PC-3 (cell line): ENCODE results near the gene ASXL2.

Experiments
- EZH2 ChIP-seq: fragments of 300-600 bp; sonication (generic); IDR thresholded peaks from one replicate; pipeline ENCODE4 v1.6.1; 2017; ENCODE audit warnings: antibody characterized with exemption, mild to moderate bottlenecking, low read length; ENCODE audit not compliant: unreplicated experiment
- EZH2phosphoT487 ChIP-seq: fragments of 300-600 bp; sonication (generic); IDR thresholded peaks from 2 replicates; pipeline ENCODE4 v1.6.1; 2018; ENCODE audit warnings: mild to moderate bottlenecking, antibody characterized with exemption, low read length, borderline replicate concordance
- TF ChIP-seq, protein P1 (sequence below): fragments of 300-600 bp; sonication (generic); conservative IDR thresholded peaks from 2 replicates; pipeline ENCODE4 v1.5.1; 2017; ENCODE audit warnings: antibody characterized with exemption, low read depth, mild to moderate bottlenecking, low read length

DNA sequence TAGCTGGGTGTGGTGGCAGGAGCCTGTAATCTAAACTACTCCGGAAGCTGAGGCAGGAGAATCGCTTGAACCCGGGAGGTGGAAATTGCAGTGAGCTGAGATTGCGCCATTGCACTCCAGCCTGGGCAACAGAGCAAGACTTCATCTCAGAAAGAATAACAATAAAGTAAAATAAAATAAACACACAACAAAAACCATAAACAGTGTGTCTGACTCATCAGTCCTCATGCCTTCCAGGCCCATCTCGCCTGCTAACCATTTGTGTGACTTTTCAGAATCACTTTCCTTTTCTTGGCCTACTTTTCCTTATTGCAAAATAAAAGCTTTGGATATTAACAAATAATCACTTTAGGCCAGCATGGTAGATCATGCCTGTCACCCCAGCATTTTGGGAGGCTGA, 42.0 kb upstream of the ASXL2 start:
- no peak for TF ChIP-seq EZH2phosphoT487
- TF ChIP-seq, protein P1, sequence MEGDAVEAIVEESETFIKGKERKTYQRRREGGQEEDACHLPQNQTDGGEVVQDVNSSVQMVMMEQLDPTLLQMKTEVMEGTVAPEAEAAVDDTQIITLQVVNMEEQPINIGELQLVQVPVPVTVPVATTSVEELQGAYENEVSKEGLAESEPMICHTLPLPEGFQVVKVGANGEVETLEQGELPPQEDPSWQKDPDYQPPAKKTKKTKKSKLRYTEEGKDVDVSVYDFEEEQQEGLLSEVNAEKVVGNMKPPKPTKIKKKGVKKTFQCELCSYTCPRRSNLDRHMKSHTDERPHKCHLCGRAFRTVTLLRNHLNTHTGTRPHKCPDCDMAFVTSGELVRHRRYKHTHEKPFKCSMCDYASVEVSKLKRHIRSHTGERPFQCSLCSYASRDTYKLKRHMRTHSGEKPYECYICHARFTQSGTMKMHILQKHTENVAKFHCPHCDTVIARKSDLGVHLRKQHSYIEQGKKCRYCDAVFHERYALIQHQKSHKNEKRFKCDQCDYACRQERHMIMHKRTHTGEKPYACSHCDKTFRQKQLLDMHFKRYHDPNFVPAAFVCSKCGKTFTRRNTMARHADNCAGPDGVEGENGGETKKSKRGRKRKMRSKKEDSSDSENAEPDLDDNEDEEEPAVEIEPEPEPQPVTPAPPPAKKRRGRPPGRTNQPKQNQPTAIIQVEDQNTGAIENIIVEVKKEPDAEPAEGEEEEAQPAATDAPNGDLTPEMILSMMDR, result no peak
- no peak for TF ChIP-seq EZH2
